Ovary (tissue), 3 donors: ENCODE measurements around the gene DEFB123.

Experiments used
- EP300 ChIP-seq: sonication (generic); formaldehyde crosslinking; IDR thresholded peaks from one replicate; pipeline ENCODE4 v1.6.1; 2017; ENCODE audit warnings: antibody characterized with exemption
- POLR2A ChIP-seq: fragments of 450-650 bp; IDR thresholded peaks from one replicate; pipeline ENCODE4 v1.6.1; 2017; ENCODE audit warnings: antibody characterized with exemption, mild to moderate bottlenecking, moderate library complexity
- TF ChIP-seq, protein P1 (sequence below), 3 donors: fragments of 450-650 bp in 2 of 3; fragments of 200-600 bp in 1 of 3; IDR thresholded peaks; one replicate each; pipeline versions ENCODE4 v1.5.1 to v1.8.0; 2016 to 2022; ENCODE audit warnings: antibody characterized with exemption in 3 of 3, mild to moderate bottlenecking in 1 of 3
- donor health status: DM: no; HTN: no; CAD: no.

DNA sequence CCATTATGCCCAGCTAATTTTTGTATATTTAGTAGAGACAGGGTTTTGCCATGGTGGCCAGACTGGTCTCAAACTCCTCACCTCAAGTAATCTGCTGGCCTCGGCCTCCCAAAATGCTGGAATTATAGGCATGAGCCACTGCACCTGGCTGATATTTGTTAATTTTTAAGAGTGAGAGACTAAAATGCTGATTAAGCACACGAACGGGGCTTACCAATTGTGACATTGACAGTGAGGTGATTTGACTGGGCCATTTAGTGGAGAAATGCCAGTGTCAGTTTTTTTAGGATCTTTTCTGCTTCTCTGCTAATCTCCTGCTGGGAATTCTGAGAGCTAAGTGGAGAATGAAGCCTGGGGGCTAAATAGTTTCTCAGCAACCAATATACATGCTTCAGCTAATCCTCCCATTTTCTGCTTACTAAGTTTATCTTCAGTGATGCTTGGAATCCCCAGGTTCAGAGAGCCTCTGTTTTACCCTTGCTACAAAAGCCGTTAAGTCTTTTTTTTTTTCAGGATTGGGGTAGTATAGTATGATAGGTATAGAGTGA lies 9.8 kb upstream of the DEFB123 start:
- TF ChIP-seq EP300 (no peak), POLR2A (no peak)
- TF ChIP-seq, protein P1, sequence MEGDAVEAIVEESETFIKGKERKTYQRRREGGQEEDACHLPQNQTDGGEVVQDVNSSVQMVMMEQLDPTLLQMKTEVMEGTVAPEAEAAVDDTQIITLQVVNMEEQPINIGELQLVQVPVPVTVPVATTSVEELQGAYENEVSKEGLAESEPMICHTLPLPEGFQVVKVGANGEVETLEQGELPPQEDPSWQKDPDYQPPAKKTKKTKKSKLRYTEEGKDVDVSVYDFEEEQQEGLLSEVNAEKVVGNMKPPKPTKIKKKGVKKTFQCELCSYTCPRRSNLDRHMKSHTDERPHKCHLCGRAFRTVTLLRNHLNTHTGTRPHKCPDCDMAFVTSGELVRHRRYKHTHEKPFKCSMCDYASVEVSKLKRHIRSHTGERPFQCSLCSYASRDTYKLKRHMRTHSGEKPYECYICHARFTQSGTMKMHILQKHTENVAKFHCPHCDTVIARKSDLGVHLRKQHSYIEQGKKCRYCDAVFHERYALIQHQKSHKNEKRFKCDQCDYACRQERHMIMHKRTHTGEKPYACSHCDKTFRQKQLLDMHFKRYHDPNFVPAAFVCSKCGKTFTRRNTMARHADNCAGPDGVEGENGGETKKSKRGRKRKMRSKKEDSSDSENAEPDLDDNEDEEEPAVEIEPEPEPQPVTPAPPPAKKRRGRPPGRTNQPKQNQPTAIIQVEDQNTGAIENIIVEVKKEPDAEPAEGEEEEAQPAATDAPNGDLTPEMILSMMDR (IDR thresholded peaks at IDR 0.05), result no peak
